ENCODE results near the gene ZNF544. TPM values are rescaled to one million over a fixed set of nuclear protein-coding genes. Genes with fewer than 3 reads are reported as not detected.
A peak's percentile ranks its signal among the peaks of the same experiment; 100 is the strongest.

Gene ZNF544
- total and polyA plus RNA-seq, 12 donors, result 10.8 to 170 (median 30.4) TPM

DNA sequence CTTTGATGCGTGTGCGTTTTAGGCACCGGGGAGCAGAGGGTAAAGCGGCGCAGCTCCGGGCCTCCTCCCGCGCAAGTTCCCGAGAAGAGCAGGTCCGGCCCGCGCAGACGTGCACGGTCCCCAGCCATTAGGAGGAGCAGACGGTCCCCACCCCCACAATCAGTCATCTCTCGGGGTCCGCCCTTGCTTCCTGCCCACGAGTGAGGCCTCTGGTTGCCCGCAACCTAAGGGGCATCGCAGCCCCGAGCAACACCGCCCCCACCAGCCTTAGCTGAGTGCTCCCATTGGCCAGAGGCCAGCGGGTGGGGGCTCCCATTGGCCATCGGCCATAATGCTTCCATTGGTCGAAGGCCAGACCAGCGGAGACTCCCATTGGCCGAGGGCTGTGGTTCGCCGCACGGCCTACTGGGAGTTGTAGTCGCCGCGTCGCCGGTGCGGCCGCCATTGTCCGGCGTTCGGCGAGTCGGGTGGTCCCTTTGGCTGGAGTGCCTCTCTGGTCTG lies 49.9 kb downstream of the ZNF544 start, which contains the start of gene ZNF8:
Gene ZNF8, plus strand, starts transcription at position 415 of the 501 bp plus-strand sequence. CDS start 127 bp downstream, outside the sequence.
- Histone ChIP-seq H3K4me3 (peak within 1 kb of the TSS; percentile 31 to 75 (median 74)), H3K27me3 (no peaks in the 10 kb centered on the region), H3K4me1 (replicated peaks in 1 of 2) (peaks cover 6 to 11% of the 10 kb centered on the region in 2 donors), H3K9me3 (replicated peaks in 1 of 3) (peaks cover 0 to 12% (median 0%) of the 10 kb centered on the region in 3 donors), H3K36me3 (replicated peaks in 1 of 2) (no peaks in the 10 kb centered on the region), H3K27ac (peak within 1 kb of the TSS; percentile 83 to 96 (median 91))
- TF ChIP-seq, protein P1, sequence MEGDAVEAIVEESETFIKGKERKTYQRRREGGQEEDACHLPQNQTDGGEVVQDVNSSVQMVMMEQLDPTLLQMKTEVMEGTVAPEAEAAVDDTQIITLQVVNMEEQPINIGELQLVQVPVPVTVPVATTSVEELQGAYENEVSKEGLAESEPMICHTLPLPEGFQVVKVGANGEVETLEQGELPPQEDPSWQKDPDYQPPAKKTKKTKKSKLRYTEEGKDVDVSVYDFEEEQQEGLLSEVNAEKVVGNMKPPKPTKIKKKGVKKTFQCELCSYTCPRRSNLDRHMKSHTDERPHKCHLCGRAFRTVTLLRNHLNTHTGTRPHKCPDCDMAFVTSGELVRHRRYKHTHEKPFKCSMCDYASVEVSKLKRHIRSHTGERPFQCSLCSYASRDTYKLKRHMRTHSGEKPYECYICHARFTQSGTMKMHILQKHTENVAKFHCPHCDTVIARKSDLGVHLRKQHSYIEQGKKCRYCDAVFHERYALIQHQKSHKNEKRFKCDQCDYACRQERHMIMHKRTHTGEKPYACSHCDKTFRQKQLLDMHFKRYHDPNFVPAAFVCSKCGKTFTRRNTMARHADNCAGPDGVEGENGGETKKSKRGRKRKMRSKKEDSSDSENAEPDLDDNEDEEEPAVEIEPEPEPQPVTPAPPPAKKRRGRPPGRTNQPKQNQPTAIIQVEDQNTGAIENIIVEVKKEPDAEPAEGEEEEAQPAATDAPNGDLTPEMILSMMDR (IDR thresholded peaks at IDR 0.05), result peak in 1 of 6 experiments; percentile 6
- TF ChIP-seq POLR2A (IDR thresholded peaks at IDR 0.05), result peak; percentile 52 to 84
- 0 to 1% (median 0%) methylated on average over 7 to 42 of the region's 42 CpGs for WGBS, 4 donors
- intact Hi-C loops (cut with DNase I), result no loop called here
- DNase-seq, result peak; percentile 97 to 99 (median 98)

DNA sequence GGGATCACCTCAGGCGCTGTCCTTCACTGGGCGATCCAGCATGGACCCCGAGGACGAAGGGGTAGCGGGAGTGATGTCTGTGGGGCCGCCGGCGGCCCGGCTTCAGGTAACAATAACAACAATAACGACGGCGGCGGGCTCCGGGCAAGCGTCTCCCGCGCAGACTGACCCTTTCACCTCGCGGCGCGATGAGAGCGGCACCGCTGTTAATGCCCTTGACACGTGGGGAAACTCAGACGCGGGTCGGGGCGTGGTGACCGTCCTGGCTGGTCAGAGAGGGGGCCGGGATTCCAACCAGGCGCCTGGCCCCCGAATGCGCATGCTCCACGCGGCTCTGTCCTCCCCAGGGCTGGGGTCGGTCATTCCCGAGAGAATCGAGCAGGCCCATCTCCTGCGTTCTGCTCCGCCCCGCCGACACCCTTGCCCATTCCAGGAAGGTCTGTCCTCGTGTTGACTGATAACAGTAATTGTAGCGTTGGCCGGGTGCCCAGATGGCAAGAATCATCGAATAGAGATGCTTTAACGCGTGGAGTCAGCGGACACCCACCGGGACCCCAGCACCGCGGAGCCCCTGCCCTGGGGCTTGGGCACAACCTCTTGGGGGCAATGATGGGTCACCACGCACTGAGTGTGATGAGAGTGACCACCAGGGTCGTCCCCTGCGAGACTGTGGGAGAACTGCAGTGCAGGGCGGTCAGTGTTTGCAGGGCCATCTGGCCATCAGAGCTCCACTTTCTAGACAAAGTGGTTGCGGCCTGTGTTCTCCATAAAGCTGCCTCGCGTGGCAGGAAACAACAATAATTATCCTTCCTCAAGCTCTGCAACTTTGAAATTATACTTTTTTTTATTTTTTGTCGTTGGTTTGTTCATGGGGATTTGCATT lies 50.6 kb downstream of the ZNF544 start:
- Histone ChIP-seq H3K4me1 (replicated peaks in 1 of 2) (peaks cover 6 to 11% of the 10 kb centered on the region in 2 donors), H3K36me3 (replicated peaks in 1 of 2) (no peaks in the 10 kb centered on the region), H3K9me3 (replicated peaks in 1 of 3) (peaks cover 0 to 5% (median 0%) of the 10 kb centered on the region in 3 donors), H3K27me3 (no peaks in the 10 kb centered on the region), H3K27ac (peak overlapping the region; percentile 83 to 96 (median 91)), H3K4me3 (peak overlapping the region; percentile 21 to 75 (median 52))
- WGBS, 4 donors, result 3 to 14% (median 8%) methylated on average over 25 to 60 of the region's 60 CpGs
- intact Hi-C loops (cut with DNase I), result no loop called here
- peak; percentile 83 to 97 (median 93) for DNase-seq
- TF ChIP-seq, protein P1 (IDR thresholded peaks at IDR 0.05), result no peak
- TF ChIP-seq POLR2A (IDR thresholded peaks at IDR 0.05), result peak in 1 of 2 donors; percentile 11

DNA sequence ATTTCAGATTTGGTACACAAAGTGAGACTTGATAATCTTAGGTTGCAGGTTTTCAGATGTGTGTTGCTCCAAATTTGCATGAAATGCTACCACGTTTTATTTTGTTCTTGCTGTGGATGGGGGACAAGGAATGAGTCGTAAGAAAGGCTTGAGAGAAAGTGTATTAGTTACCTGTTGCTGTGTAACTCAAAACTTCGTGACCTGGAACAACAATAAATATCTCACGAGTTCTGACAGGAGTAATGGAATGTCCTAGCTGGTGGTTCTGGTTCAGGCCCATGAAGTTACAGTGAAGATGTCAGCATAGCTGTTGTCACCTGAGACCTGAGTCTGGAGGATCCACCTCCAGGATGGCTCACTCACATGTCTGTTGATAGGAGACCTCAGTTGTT lies 51.2 kb downstream of the ZNF544 start:
- peak overlapping the region in 2 of 5 donors; percentile 91 to 92 for H3K27ac ChIP-seq
- H3K9me3 ChIP-seq (replicated peaks in 1 of 3), result no peaks in the 10 kb centered on the region
- peaks cover 6 to 11% of the 10 kb centered on the region in 2 donors for H3K4me1 ChIP-seq (replicated peaks in 1 of 2)
- TF ChIP-seq, protein P1 (IDR thresholded peaks at IDR 0.05), result no peak
- TF ChIP-seq POLR2A (IDR thresholded peaks at IDR 0.05), result no peak
- no peaks in the 10 kb centered on the region for H3K36me3 ChIP-seq (replicated peaks in 1 of 2)
- WGBS, 4 donors, result 71 to 82% (median 77%) methylated on average over 4 of the region's 4 CpGs
- intact Hi-C loops (cut with DNase I), result no loop called here
- DNase-seq, result no peak
- no peaks in the 10 kb centered on the region for H3K27me3 ChIP-seq
- H3K4me3 ChIP-seq, result peak overlapping the region in 1 of 4 donors; percentile 75

DNA sequence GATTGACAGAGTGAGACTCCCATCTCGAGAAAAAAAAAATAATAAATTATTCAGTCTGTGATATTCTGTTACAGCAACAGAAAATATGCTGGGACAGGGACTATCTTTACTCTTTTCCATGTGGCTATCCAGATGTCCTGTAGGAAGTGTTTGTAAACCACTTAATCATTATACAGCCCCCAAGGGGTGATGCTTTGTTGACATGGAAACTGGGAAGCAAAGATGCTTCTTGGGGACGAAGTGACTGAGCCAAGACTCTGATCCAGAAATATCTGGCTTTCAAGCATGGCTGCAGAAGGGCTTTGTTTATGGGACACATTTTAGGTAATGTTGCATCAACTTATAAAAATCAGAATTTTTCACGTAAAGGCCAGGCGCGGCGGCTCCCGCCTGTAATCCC lies 55.5 kb downstream of the ZNF544 start:
- 94 to 96% (median 95%) methylated on average over 7 of the region's 7 CpGs for WGBS, 4 donors
- H3K36me3 ChIP-seq (replicated peaks in 1 of 2), result peaks cover 0 to 33% of the 10 kb centered on the region in 2 donors
- peaks cover 6 to 11% of the 10 kb centered on the region in 2 donors for H3K4me1 ChIP-seq (replicated peaks in 1 of 2)
- DNase-seq, result no peak
- TF ChIP-seq, protein P1 (IDR thresholded peaks at IDR 0.05), result no peak
- TF ChIP-seq POLR2A (IDR thresholded peaks at IDR 0.05), result no peak
- H3K27me3 ChIP-seq, result no peaks in the 10 kb centered on the region
- no peak overlapping the region for H3K27ac ChIP-seq
- no peaks in the 10 kb centered on the region for H3K9me3 ChIP-seq (replicated peaks in 1 of 3)
- intact Hi-C loops (cut with DNase I), result no loop called here
- no peak overlapping the region for H3K4me3 ChIP-seq
